AG10803 (cell line): ENCODE data around the gene YWHAQ.

ENCODE experiments used
- DNase-seq: peaks from one replicate; pipeline ENCODE4 v3.0.0; 2010; ENCODE audit warnings: low read depth
- H3K4me3 ChIP-seq: 2 replicates; pipeline ENCODE4 v1.5.1; 2011; ENCODE audit warnings: mild to moderate bottlenecking, low read length, control low read depth
- TF ChIP-seq, protein P1 (sequence below): conservative IDR thresholded peaks from 2 replicates; pipeline ENCODE4 v1.5.1; 2011; ENCODE audit warnings: mild to moderate bottlenecking, low read length, control low read depth, inconsistent platforms

YWHAQ gene

GRCh38 chr2:9574331-9574730 is 56.5 kb downstream of the YWHAQ start:
- peak; percentile 25 for DNase-seq
- H3K4me3 ChIP-seq: no peak overlapping the region
- TF ChIP-seq, protein P1, sequence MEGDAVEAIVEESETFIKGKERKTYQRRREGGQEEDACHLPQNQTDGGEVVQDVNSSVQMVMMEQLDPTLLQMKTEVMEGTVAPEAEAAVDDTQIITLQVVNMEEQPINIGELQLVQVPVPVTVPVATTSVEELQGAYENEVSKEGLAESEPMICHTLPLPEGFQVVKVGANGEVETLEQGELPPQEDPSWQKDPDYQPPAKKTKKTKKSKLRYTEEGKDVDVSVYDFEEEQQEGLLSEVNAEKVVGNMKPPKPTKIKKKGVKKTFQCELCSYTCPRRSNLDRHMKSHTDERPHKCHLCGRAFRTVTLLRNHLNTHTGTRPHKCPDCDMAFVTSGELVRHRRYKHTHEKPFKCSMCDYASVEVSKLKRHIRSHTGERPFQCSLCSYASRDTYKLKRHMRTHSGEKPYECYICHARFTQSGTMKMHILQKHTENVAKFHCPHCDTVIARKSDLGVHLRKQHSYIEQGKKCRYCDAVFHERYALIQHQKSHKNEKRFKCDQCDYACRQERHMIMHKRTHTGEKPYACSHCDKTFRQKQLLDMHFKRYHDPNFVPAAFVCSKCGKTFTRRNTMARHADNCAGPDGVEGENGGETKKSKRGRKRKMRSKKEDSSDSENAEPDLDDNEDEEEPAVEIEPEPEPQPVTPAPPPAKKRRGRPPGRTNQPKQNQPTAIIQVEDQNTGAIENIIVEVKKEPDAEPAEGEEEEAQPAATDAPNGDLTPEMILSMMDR: no peak

- DNase-seq: no peak
- TF ChIP-seq, protein P1: peak; percentile 18
- H3K4me3 ChIP-seq: no peak overlapping the region
These were observed 57.0 kb downstream of the YWHAQ start for GRCh38 chr2:9573840-9574239.

GRCh38 chr2:9573013-9573720 is 57.6 kb downstream of the YWHAQ start:
- H3K4me3 ChIP-seq: no peak overlapping the region
- peak; percentile 34 for DNase-seq
- TF ChIP-seq, protein P1: no peak

DNA sequence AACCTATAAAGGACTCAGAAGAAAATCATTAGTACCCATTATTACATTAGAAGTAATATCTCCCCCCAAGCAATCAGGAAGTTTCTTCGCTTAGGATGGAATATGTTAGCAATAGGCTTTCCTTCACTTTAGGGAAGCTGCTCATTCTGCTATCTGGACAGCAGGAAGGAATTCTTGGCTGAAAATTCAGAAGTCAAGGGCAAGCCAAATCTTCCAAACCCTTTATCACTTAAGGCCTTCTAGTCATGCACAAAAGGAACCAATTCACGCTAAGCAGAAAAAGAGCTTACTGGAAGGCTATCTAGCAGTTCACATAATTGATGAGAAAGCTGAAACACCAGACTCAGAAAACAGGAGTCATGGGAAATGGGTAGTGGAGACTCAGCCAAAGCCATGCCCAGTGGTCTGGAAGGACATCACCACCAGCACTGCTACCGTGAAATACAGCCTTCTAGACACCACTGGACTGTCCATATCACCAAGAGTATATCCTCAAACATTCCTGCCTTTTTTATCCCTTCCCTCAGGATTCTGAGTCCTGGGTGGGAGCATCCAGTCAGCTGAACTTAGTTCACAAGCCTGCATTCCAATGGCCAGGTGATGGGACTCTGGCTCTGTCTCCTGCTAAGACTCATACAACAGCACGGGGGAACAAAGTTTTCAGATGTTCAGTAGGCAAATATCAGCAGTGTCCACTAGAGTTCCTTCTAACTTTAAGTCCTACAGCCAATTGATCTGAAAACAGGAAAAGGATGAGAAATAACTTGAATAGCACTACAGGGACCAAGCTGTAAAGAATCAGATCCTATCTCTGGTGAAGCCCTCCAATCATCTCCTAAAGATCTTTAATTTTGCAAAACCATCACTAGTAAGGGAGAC is 60.4 kb downstream of the YWHAQ start:
- TF ChIP-seq, protein P1: peak; percentile 27
- no peak for DNase-seq
- no peak overlapping the region for H3K4me3 ChIP-seq

- H3K4me3 ChIP-seq: peak overlapping the region; percentile 38
- peak; percentile 93 for DNase-seq
These were observed 65.2 kb downstream of the YWHAQ start for GRCh38 chr2:9565436-9566153.

DNA sequence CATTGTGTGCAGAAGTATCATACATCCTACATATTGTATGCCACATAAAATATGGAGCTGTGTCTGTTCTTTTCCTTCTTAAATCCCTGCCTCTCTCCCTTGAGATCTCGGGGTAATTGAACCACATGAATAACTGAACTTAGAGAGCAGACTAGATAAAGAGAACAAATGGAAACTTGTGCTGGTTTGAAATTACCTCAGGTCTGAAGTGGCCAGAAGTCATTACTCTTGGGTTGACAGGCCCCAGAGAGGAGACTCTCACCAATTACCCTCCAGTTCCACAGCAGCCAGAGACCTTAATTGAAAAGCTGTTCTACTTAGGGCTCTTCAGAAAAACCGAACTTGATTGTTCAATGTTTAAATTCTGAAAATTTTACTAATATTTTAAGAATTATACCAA is 70.2 kb downstream of the YWHAQ start:
- TF ChIP-seq, protein P1: no peak

More at GRCh38 chr2:9565436-9566153, 65.2 kb downstream of the YWHAQ start:
- TF ChIP-seq, protein P1: no peak

More for the DNA sequence above, 70.2 kb downstream of the YWHAQ start:
- no peak overlapping the region for H3K4me3 ChIP-seq
- DNase-seq: no peak
